Measurements from ENCODE around the gene PXMP4.
"Not testable (repeated sequence)": the region's sequence is repeated elsewhere in the genome, so short reads cannot be mapped to it uniquely, and the experiment has no call there.

DNA sequence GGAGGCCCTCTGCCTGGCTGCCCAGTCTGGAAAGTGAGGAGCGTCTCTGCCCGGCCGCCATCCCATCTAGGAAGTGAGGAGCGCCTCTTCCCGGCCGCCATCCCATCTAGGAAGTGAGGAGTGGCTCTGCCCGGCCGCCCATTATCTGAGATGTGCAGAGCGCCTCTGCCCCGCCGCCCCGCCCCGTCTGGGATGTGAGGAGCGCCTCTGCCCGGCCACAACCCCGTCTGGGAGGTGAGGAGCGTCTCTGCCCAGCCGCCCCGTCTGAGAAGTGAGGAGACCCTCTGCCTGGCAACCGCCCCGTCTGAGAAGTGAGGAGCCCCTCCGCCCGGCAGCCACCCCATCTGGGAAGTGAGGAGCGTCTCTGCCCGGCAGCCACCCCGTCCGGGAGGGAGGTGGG is 21.1 kb downstream of the PXMP4 start:
- TF ChIP-seq, protein P1, sequence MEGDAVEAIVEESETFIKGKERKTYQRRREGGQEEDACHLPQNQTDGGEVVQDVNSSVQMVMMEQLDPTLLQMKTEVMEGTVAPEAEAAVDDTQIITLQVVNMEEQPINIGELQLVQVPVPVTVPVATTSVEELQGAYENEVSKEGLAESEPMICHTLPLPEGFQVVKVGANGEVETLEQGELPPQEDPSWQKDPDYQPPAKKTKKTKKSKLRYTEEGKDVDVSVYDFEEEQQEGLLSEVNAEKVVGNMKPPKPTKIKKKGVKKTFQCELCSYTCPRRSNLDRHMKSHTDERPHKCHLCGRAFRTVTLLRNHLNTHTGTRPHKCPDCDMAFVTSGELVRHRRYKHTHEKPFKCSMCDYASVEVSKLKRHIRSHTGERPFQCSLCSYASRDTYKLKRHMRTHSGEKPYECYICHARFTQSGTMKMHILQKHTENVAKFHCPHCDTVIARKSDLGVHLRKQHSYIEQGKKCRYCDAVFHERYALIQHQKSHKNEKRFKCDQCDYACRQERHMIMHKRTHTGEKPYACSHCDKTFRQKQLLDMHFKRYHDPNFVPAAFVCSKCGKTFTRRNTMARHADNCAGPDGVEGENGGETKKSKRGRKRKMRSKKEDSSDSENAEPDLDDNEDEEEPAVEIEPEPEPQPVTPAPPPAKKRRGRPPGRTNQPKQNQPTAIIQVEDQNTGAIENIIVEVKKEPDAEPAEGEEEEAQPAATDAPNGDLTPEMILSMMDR (IDR thresholded peaks at IDR 0.05): not testable (repeated sequence)
- TF ChIP-seq POLR2A, POLR2AphosphoS5 (IDR thresholded peaks at IDR 0.05): not testable (repeated sequence)
